LoVo (cell line): ENCODE measurements around the gene MYO3B.
"Not testable (repeated sequence)": the region's sequence is repeated elsewhere in the genome, so short reads cannot be mapped to it uniquely, and the experiment has no call there.

Experiments used
- DNase-seq: peaks from one replicate; pipeline ENCODE4 v3.0.0-alpha.2; 2016; ENCODE audit warnings: low spot score

Gene MYO3B

DNA sequence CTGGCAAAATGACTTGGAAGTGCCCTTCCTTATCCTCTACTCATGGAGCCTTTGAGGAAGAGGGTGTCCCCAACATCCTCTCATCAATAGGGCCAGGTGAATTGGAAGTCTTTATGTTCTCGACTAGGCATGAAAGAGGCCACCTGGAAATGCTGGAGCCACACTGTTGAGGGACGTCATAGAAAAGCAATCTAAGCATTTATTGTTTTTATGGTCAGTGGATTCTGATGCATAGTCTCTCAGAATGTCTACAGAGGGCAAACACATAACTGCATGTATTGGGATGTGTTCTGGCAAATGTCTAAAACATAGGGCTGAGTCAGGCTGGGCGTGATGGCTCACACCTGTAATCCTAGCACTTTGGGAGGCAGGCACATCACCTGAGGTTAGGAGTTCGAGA, 290.6 kb downstream of the MYO3B start:
- no peak for DNase-seq

DNA sequence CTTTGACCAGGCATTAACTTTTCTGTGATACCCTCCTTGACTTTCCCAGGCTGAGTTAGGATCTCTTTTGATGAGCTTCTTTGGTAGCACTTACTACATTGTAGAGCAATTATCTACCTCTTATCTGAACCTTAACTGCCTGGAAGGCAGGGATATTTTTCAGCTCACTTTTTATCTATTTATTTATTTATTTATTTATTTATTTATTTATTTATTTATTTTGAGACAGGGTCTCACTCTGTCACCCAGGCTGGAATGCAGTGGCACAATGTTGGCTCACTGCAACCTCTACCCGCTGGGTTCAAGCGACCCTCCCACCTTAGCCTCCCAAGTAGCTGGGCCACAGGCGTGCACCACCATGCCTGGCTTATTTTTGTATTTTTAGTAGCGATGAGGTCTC, 294.6 kb downstream of the MYO3B start:
- not testable (repeated sequence) for DNase-seq

DNA sequence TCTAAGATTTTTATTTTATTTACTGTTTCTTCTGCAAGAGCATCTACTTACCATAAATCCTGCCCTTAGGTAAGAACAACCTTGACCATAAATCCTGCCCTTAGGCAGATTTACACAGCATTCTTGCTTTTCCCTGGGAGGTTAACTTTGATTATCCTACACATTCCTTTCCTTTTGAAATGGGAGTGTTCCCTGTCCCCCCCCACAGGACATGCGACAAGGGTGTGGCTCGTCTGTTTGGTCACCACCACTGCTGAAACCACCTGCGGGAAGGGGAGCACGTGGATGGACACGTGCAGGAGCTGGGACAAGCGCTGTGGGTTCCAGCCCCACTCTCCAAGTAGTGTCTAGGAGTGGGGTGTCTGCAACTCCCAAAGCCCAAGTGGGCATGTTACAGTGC, 297.9 kb downstream of the MYO3B start:
- DNase-seq: no peak

DNA sequence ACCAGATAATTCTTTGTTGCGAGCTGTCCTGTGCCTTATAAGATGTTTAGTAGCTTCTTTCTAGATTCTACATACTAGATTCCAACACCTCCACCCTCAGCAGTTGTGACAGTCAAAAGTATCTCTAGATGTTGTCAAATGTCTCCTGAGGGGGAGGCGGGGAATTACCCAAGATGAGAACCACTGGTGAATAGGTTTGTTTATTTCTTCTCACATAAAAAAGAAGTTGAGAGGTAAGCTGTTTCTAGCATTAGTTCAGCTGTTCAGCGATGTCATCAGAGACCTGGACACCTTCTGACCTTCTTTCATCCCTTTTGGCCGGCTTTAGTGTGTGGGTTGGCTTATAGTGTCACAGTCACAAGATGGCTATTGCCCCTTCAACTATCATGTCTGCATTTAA, 299.7 kb downstream of the MYO3B start:
- no peak for DNase-seq

DNA sequence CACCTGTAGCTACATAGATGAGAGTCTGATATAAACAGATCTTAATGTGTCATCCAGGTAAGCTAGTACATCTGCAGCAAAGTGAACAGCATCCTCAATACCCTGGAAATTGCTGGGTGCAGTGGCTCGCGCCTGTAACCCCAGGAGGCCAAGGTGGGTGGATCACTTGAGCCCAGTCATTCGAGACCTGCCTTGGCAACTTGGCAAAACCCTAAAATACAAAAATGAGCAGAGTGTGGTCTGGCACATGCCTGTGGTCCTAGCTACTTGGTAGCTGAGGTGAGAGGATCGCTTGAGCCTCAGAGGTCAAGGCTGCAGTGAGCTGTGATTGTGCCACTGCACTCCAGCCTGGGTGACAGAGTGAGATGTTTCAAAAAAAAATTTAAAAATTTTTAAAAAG, 303.3 kb downstream of the MYO3B start:
- DNase-seq: no peak

DNA sequence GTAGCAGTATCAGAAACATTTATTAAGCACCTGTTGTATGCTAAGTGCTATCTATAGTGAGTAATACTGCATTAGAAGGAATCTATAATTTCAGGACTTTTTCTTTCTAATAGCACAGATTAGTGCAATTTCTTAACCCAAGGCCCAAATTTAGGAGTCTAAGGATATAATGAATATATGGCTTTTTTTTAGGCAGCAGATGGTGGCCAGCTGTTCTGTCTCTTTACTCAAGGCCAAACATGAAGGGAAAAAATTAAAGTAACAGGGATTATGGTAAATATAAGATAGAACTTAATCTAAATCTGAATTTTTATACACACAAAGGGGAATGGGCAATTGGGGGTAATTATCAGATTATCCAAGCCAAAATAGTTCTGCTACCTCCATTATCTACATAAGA, 306.6 kb downstream of the MYO3B start:
- DNase-seq: no peak

DNA sequence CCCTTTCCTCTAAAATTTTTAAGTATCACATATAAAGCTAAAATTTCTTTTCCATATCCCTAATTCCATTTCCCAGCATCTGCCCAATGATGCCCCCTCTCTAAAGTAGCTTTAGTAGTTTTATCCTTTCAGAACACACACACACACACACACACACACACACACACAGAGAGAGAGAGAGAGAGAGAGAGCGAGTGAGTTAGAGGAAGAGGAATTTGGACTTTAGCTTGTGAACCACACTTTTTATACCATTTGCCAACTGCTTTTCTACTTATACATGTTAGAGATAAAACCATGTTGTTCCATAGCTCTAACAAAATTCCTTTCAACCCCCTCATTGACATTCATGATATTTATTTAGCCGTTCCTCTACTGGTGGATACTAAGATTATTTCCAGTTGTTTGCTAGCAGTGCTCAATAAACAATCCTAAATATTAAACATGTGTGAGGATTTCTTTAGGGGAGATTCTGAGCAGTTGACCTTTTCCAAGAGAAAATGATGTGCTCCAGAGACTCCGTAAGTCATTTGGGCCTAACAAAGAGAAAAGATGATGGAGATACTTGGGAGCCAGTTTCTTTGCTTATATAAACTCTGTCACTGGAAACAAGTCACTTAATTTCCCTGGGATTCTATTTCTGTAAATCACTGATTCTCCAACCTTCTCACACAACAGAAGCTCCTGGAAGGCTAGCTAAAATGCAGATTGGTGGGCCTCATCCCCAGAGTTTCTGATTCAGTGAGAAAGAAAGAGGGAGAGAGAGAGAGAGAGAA, 307.5 kb downstream of the MYO3B start:
- DNase-seq: no peak

DNA sequence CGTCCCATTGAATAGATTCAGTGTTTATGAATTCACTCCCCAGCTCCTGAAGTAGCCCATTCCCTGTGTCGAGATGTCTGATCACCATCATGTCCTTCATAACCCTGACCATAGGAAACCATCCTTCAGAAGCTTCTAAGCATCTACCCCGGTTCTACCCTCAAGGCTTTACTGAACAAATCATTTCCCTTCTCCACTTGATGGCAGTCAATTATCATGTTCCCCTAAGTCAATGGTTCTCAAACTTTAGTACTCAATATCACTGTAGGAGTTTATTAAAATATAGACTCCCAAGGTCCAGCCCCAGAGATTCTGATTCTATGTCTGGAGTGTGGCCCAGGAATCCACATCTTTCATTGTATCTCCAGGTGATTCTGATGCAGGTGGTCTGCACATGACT, 308.8 kb downstream of the MYO3B start:
- no peak for DNase-seq

DNA sequence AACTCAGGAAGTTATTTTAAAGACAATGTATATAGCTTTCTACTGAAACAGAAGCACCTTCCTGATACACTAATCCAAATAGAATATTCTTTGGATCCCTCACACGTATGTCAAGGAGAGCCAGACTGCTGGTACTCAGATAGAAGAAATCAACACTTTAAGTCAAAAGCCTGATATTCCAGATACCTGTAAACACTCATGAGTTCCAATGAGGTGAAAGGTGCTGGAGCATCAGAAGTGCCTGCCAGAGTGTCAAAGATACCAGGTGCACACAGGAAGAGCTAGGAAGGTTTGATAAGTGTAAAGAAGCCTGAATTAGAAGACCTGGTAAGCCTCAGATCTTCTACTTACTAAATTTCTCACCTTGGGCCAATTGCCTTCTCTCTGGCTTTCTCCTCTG, 310.9 kb downstream of the MYO3B start:
- no peak for DNase-seq

DNA sequence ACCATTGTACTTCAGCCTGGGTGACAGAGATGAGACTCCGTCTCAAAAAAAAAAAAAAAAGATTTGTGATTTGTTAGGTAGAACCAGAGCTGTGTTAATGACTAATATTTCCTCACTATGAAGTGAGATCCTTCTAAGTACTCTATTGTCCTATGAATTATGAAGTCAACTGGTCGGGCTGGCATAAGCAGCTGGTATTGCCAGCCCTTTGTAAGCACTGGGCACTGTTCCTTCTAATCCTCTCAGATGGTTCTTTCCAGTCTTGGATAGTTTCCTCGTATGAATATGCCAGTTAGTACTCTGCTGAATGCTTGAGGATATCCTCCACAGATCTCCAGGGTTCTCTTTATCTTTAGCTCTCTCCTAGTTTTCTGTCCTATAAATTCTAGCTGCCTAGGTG, 314.1 kb downstream of the MYO3B start:
- DNase-seq: no peak

DNA sequence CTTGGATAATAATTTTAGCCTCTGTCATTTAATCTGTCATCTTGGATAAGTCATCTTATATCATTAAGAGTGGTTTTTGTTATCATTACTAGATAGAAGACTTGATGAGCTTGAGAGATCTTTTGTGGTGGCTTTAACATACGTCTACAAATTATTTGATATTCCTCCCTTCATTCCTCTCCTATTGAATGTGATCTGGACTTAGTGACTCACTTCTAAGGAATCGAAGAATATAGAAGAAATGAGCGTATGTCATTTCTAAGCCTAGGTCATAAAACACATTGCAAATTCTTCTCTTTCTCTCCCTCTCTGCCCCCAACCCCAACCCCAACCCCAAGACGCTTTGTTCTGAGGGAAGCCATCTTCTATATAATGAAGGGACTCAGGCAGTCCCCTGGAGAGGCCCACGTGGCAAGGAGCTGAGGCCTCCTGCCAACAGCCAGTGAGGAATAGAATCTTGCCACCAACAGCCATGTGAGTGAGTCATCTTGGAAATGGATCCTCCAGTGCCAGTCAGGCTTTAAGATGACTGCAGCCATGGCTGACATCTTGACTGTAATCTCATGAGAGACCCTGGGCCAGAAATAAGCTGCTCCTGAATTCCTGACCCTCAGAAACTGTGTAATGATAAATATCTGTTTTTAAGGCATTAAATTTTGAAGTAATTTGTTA, 315.6 kb downstream of the MYO3B start:
- no peak for DNase-seq

DNA sequence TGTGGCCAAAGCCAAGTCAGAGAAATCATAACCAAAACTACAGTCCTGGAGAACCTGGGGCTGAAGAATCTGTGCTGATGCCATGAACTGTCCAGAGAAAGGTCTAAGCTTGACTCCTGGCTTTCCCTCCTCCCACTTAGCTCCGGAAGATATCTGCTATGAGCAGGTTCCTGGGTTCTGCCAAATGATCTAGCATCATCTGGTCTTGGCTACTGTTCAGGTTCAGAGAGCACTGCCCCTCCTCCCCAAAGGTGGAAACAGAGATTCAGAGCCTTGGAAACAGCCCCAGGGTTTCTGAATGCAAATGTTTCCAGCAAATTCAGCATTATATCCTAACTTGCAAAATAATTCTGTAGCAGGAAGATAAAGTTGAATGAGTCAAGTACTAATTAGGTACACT, 317.9 kb downstream of the MYO3B start:
- DNase-seq: no peak

DNA sequence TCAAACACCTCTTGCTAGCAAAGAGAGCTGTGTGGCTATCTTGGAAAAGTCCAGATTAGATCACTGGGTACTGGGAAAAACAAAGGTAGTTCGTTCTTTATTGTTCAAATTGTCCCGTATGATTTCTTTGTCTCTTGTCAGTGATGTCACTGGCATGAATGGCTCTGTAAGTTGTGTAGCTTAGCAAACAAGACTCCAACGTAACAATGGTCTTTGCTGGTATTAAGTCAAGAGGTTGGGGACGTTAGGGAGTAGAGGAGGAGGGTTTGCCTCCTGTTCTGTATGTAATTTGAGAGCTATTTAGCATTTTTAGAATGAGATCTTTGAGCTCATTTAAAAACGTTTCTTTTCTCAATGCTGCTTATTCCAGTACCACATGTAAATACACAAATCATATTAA, 320.7 kb downstream of the MYO3B start:
- no peak for DNase-seq

DNA sequence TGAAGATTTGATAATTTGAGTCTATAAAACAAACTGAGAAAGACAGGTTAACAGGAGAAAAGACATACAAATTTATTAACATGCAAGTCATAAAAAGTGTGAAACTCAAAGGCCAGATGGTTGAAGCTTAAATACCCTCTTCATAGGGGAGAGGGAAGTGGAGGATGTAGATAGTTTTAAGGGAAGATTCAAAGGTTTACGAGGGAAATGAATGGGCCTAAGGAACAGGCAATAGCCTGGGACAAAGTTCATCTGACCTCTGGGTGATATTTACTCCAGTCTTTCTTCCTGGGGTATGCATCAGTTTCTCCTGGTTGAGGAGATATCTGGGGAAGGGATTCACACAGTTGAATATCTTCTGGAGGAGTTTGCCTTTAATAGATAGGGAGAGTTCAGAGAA, 322.2 kb downstream of the MYO3B start:
- no peak for DNase-seq

DNA sequence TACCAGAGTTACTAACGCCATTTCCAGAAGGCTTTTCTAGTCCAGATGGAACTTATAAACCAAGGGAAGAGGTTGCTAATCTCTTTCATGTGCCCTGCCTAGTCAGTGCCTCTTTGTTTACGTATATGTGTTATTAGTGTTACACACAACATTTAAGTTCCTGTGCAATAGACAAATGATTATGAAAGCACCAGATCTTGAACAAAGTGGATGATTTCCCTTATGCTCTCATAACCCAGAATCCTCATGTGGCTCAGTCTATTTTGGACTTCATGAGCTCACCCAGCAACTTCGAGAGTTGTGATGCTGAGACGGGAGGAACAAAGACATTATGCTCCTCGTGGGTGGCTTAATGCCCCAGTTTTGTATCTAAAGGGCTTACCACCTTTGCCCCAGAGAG, 322.8 kb downstream of the MYO3B start:
- DNase-seq: no peak

DNA sequence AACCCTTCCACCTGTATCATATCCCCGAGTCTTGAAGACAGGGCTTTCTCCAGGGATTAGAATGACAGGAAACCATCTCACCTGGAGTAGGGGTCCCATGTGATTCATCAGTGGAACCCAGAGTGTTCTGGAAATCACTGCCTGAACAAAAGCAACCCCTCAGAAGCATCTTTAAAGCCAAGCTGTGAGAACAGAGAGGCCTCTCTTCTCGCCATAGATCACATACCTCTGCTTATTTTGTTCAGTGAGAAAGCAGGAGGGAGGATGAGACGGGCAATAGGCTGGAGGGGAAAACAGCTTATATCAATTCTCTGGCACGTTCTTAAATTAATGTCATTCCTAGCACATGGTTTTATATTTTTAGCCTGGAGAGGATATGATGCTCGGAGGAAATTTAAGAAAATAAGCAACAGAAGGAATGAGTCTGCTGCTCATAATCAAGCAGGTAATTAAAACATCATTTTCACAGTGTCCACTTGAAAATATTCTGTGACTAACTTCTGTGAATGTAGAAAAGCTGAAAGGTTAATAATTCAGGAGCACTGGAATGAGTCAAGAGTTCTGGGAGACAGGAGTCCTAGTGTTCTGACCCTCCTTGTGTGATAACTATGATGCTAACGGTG, 323.6 kb downstream of the MYO3B start:
- no peak for DNase-seq

DNA sequence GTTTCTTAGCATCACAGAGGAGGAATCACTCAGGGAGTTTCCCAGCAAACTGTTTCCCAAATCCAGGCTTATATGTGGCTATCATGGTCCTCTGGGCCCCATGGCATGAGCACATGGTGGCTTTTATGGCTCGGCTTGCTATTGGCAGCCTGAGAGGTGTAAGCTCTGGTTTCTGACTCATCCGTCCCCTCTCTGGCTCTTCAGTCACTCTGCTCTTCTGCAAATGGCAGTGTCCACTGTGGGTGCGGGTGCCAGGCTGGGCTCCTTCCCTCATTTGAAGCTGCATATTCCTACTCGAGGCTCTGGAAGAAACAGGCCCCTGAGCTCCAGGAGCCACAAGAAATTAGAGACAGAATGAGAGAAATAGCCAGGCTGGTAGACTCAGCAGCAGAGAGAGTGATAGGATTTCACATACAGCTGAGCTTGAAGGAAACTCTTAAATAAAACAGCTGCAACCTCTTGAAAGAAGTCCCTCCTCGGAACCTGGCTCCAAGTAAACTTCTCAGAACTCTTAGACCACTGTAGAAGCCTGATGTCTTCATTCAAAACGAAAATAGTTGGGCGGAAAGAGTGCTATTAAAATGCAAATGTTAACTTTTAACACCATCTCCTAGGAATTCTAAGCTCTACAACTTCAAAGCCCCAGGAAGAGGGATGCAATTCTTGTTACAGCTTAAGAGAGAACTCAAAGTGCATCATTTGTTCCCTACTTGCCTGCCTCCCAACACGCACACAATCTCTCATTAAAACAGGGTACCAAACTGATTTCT, 324.6 kb downstream of the MYO3B start:
- no peak for DNase-seq

DNA sequence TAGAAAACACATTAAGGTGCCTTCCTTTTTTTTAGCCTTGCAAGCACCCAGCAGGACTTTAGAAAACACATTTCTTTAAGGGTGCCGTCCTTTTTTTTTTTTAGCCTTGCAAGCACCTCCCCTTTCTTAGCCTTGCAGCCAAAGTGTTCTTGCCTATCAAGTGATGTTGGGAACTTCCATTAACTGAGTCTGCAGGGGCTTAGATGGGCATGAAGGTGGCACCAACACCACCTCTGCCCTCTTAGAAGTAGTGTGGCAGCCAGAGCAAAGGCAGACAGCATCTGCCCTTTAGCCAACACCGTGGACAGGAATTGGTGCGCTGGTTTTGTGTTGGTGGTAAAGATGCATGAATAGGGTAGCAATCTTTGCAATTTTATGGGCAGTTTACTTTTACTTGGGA, 325.6 kb downstream of the MYO3B start:
- no peak for DNase-seq

DNA sequence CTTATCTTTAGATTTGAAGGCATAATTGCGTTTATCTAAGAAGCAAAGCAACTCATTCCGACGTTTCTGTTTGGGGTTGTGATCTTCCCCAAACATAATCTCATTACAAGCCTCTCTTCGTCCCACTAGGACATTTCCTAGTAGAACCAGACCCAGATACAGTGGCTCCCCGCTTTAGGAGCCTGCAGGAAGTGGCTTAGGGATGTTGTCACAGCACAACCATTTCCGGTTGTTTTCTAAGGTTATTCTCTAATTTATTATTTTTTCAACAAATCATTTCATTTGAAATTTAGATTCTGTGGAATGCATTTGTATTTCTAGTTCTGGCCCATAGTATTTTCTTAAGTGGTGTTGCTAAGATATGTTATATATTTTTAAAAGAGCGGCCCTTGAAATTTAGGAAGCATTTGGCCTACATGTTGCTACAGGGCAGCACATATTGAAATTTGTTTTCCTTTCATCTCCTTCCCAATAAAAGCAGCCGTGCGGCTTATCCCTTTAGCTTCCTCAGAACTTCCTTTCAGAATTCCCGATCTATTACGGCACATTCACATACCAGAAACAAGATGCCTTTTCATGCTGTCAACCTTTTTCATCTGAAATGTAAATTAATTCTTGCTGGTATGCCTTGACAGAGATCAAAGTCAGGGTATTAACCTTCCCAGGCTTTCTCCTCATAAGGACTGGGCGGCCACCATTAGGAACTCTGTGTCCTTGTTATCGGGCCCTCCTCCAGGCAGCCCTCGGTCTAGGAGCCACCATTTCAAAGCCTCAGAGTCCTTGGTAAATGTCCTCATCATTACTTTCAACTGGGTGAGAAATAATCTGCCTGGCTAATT, 326.2 kb downstream of the MYO3B start:
- no peak for DNase-seq

DNA sequence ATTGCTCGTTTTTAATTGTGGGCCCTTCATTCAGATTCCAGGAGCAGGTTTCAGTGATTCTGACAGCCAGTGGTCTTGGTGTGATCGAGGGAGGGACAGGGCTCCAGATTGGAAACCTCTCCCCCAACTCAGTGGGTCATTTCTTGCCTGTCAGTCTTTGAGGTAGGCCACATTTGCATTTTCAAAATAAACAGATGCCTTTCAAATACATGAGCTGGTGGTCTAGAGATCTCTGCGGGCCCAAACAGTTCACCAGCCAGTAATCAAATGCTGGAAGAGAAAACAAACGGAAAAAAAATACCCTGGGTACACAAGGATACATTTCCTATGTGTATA, 326.8 kb downstream of the MYO3B start:
- no peak for DNase-seq

DNA sequence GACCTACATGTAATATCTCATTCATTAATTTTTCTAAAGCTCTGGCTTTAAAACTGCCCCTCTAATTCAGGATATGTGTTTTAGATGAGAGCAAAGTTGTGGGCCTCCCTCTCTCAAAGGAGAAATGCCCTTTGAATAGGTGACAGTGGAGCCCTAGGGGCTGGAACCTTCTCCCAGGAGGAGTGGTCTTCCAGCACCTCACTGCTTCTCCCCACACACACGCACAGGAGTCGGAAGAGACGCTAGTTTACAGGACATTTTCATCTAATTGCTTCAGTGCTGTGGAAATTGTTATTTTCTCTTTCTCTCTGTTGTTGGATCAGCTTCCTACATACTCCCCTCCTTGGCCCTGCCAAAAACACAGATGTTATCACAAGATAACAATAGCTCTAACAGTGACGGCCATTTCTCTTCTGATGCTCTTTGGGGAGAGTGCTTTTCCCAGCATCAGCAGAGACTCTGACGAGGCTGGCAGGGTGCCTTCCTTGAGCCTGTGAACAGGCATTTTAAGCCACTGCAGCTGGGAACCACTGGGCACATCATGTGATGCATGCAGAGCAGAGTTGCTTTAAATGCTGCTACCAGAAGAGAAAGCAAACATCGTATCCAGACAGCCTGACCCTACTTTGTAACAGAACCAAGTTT, 327.8 kb downstream of the MYO3B start:
- DNase-seq: no peak
